ENCODE data around the gene CFAP70. TPM values are rescaled to one million over a fixed set of nuclear protein-coding genes. Genes with fewer than 3 reads are reported as not detected.

Gene CFAP70
- polyA plus RNA-seq, 1 donor: 5.3 TPM

DNA sequence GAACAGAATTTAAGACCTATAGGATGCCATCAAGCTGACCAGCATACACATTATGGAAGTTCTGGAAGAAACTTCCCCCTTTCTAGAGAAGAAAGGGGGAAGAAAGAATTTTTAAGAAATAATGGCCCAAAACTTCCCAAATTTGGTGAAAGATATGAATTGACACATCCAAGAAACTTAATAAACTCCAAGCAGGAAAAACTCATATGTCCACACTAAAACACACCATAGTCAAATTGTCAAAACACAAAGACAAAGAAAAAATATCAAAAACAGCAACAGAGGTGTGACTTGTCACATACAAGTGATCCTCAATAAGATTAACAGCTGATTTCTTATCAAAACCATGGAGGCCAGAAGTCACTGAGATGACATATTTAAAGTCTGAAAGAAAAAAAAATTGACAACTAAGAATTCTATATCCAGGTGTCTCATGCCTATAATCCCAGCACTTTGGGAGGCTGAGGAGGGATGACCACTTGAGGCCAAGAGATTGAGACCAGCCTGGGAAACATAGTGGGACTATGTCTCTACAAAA lies 52.4 kb downstream of the CFAP70 start:
- Histone ChIP-seq H3K4me1 (ENCODE audit: control insufficient read depth, insufficient read depth, low read length) (no peaks in the 10 kb centered on the region), H3K36me3 (ENCODE audit: control insufficient read depth, insufficient read depth, low read length) (no peaks in the 10 kb centered on the region), H3K9me3 (ENCODE audit: control insufficient read depth, low read depth, low read length) (peaks cover 3% of the 10 kb centered on the region), H3K4me3 (ENCODE audit: low read length) (no peak overlapping the region), H3K27me3 (ENCODE audit: control insufficient read depth, insufficient read depth, low read length) (no peaks in the 10 kb centered on the region), H3K27ac (ENCODE audit: low read length) (no peak overlapping the region)
- DNase-seq: no peak

DNA sequence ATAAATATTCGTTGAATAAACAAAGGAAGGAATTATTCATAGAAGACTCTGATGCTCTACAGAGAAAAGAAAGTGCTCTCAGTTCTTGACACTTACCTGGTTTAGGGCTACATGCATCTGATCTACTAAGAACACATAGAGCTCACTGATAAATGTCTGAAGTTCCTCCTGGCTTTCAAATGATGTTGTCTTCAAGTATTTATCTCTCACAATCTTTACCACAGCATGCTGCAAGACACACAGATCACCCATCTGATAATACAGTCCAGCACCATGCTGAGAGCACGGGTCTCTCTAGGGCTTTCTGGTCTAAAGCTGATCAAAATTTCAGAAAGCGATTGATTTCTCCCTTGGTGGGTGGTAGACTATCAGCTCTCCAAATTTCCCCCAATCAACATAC lies 61.7 kb downstream of the CFAP70 start:
- no peaks in the 10 kb centered on the region for H3K9me3 ChIP-seq (ENCODE audit: control insufficient read depth, low read depth, low read length)
- no peak overlapping the region for H3K4me3 ChIP-seq (ENCODE audit: low read length)
- no peak overlapping the region for H3K27ac ChIP-seq (ENCODE audit: low read length)
- peaks cover 4% of the 10 kb centered on the region for H3K4me1 ChIP-seq (ENCODE audit: control insufficient read depth, insufficient read depth, low read length)
- no peaks in the 10 kb centered on the region for H3K27me3 ChIP-seq (ENCODE audit: control insufficient read depth, insufficient read depth, low read length)
- DNase-seq: no peak
- H3K36me3 ChIP-seq (ENCODE audit: control insufficient read depth, insufficient read depth, low read length): no peaks in the 10 kb centered on the region
- WGBS (ENCODE audit: insufficient coverage, low lambda C conversion rate): no CpG with 5 or more reads among the region's 3 CpGs

DNA sequence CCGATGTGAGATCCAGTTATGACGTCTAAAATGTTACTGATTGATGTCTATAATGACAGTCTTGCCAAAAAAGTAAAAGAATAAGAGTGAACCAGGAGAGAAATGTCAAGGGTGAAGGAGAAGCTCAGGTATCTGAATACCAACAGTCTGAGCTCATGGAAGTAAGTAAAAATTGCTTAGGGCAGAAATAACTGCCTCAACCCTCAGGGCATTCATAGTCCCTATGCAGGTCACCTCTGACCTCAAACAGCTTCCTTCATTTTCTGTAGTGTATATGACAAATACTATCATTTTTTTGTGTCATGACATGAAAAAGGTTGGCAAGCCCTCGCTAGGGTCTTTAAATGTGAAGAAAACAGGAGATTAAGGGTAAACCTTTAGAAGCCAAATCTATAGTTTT lies 65.2 kb downstream of the CFAP70 start:
- WGBS (ENCODE audit: insufficient coverage, low lambda C conversion rate): 73% methylated on average over 3 of the region's 3 CpGs
- no peaks in the 10 kb centered on the region for H3K27me3 ChIP-seq (ENCODE audit: control insufficient read depth, insufficient read depth, low read length)
- no peaks in the 10 kb centered on the region for H3K9me3 ChIP-seq (ENCODE audit: control insufficient read depth, low read depth, low read length)
- H3K4me3 ChIP-seq (ENCODE audit: low read length): no peak overlapping the region
- H3K4me1 ChIP-seq (ENCODE audit: control insufficient read depth, insufficient read depth, low read length): peaks cover 4% of the 10 kb centered on the region
- H3K36me3 ChIP-seq (ENCODE audit: control insufficient read depth, insufficient read depth, low read length): no peaks in the 10 kb centered on the region
- DNase-seq: no peak
- H3K27ac ChIP-seq (ENCODE audit: low read length): no peak overlapping the region

DNA sequence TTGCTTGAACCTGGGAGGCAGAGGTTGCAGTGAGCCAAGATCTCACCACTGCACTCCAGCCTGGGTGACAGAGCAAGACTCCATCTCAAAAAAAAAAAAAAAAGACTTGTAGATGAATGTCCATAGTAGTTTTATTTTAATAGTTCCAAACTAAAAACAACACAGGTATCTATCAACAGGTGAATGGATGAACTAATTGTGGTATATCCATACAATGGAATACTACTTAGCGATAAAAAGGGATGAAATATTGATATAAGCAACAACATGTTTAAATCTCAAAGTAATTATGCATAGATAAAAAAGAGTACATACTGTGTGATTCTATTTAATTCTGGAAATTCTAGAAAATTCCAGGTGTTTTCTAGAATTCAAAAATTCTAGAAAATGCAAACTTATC lies 68.7 kb downstream of the CFAP70 start:
- H3K27me3 ChIP-seq (ENCODE audit: control insufficient read depth, insufficient read depth, low read length): no peaks in the 10 kb centered on the region
- no peak for DNase-seq
- H3K27ac ChIP-seq (ENCODE audit: low read length): no peak overlapping the region
- H3K36me3 ChIP-seq (ENCODE audit: control insufficient read depth, insufficient read depth, low read length): no peaks in the 10 kb centered on the region
- no peak overlapping the region for H3K4me3 ChIP-seq (ENCODE audit: low read length)
- no peaks in the 10 kb centered on the region for H3K9me3 ChIP-seq (ENCODE audit: control insufficient read depth, low read depth, low read length)
- no CpG with 5 or more reads among the region's 1 CpG for WGBS (ENCODE audit: insufficient coverage, low lambda C conversion rate)
- no peaks in the 10 kb centered on the region for H3K4me1 ChIP-seq (ENCODE audit: control insufficient read depth, insufficient read depth, low read length)

DNA sequence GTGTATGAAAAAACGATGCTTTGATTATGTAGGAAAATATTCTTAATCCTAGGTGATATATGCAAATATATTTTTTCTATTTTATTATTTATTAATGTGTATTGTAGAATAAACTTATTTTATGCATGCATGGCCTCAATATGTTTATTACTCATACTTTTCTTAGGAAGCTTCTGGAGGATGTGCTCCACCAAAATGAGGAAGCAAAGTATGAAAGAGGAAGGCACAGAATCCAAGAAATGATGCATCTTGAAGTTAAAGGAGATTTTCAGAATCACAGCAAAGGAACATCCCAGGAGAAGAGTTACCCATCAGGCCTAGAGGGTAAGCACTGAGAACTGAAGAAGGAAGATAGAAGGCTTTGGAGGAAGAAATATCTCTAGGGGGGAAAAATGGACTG lies 71.2 kb downstream of the CFAP70 start:
- H3K4me3 ChIP-seq (ENCODE audit: low read length): no peak overlapping the region
- H3K36me3 ChIP-seq (ENCODE audit: control insufficient read depth, insufficient read depth, low read length): no peaks in the 10 kb centered on the region
- 100% methylated on average over 1 of the region's 1 CpG for WGBS (ENCODE audit: insufficient coverage, low lambda C conversion rate)
- H3K4me1 ChIP-seq (ENCODE audit: control insufficient read depth, insufficient read depth, low read length): no peaks in the 10 kb centered on the region
- no peak overlapping the region for H3K27ac ChIP-seq (ENCODE audit: low read length)
- no peaks in the 10 kb centered on the region for H3K27me3 ChIP-seq (ENCODE audit: control insufficient read depth, insufficient read depth, low read length)
- H3K9me3 ChIP-seq (ENCODE audit: control insufficient read depth, low read depth, low read length): no peaks in the 10 kb centered on the region
- DNase-seq: no peak

DNA sequence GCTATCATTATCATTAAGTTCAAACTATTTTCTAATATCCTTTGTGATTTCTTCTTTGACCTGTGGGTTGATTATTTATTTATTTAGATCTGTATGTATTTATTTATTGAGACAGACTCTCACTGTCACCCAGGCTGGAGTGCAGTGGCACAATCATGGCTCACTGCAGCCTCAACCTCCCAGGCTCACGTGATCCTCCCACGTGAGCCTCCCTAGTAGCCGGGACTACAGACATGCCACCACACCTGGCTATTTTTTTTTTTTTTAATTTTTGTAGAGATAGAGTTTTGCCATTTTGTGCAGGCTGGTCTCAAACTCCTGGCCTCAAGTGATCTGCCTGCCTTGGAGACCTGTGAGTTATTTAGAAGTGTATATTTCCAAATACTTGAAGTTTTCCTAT lies 77.6 kb downstream of the CFAP70 start:
- no peaks in the 10 kb centered on the region for H3K36me3 ChIP-seq (ENCODE audit: control insufficient read depth, insufficient read depth, low read length)
- H3K4me1 ChIP-seq (ENCODE audit: control insufficient read depth, insufficient read depth, low read length): no peaks in the 10 kb centered on the region
- WGBS (ENCODE audit: insufficient coverage, low lambda C conversion rate): no CpG with 5 or more reads among the region's 3 CpGs
- DNase-seq: no peak
- no peaks in the 10 kb centered on the region for H3K9me3 ChIP-seq (ENCODE audit: control insufficient read depth, low read depth, low read length)
- H3K27ac ChIP-seq (ENCODE audit: low read length): no peak overlapping the region
- H3K4me3 ChIP-seq (ENCODE audit: low read length): no peak overlapping the region
- H3K27me3 ChIP-seq (ENCODE audit: control insufficient read depth, insufficient read depth, low read length): no peaks in the 10 kb centered on the region

DNA sequence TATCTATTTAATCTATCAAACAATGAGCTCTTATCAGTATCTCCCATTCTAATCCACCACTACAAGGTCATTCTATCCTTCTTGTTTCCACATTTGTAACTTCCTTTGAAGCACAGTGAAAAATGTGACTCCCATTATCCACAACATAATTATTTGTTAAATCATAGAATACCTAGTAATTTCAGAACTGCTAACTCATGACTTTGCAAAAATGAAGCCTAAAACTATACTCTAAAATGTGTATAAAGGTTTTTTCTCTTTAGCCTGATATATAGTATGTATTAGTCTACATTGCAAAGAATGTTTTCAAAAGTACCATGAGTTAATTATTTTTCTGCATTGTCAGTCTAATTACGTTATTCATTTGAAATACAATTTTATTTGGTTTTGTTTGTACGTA lies 94.2 kb downstream of the CFAP70 start:
- no peak for DNase-seq
- Histone ChIP-seq H3K4me1 (ENCODE audit: control insufficient read depth, insufficient read depth, low read length) (no peaks in the 10 kb centered on the region), H3K9me3 (ENCODE audit: control insufficient read depth, low read depth, low read length) (no peaks in the 10 kb centered on the region), H3K4me3 (ENCODE audit: low read length) (no peak overlapping the region), H3K27me3 (ENCODE audit: control insufficient read depth, insufficient read depth, low read length) (no peaks in the 10 kb centered on the region), H3K36me3 (ENCODE audit: control insufficient read depth, insufficient read depth, low read length) (no peaks in the 10 kb centered on the region), H3K27ac (ENCODE audit: low read length) (no peak overlapping the region)
- 100% methylated on average over 2 of the region's 2 CpGs for WGBS (ENCODE audit: insufficient coverage, low lambda C conversion rate)

DNA sequence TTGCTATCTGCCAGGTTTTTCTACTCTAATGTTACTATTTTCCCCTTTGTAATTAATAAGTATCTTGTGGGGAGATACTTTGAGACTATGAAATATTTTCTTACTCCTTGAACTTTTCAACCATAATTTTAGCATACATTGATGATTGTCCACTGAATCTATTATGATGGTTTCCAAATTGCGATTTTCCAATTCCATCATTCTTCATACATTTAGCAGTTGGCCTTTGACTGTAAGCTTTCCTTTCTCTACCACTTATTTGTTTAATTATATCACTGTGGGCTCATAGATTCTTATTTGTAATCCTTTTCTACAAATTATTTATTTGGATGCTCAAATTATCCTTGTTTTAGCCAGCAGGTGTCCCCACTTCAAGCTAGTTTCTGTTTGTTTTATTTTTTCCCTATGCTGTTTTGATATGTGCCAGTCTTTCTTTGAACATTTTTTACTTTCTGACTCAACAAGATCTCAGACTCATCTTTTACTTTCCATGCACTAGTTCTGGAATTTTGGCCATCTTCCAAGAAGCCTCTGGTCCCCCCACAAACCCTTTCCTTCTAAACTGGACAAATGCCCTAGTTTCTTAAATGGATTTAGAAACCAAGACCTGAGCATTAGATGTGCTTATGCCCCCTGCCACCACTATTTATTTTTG lies 94.8 kb downstream of the CFAP70 start:
- Histone ChIP-seq H3K36me3 (ENCODE audit: control insufficient read depth, insufficient read depth, low read length) (no peaks in the 10 kb centered on the region), H3K4me1 (ENCODE audit: control insufficient read depth, insufficient read depth, low read length) (no peaks in the 10 kb centered on the region), H3K27me3 (ENCODE audit: control insufficient read depth, insufficient read depth, low read length) (no peaks in the 10 kb centered on the region), H3K27ac (ENCODE audit: low read length) (no peak overlapping the region), H3K4me3 (ENCODE audit: low read length) (no peak overlapping the region), H3K9me3 (ENCODE audit: control insufficient read depth, low read depth, low read length) (peaks cover 3% of the 10 kb centered on the region)
- WGBS (ENCODE audit: insufficient coverage, low lambda C conversion rate): no CpG with 5 or more reads among the region's 1 CpG
- no peak for DNase-seq

DNA sequence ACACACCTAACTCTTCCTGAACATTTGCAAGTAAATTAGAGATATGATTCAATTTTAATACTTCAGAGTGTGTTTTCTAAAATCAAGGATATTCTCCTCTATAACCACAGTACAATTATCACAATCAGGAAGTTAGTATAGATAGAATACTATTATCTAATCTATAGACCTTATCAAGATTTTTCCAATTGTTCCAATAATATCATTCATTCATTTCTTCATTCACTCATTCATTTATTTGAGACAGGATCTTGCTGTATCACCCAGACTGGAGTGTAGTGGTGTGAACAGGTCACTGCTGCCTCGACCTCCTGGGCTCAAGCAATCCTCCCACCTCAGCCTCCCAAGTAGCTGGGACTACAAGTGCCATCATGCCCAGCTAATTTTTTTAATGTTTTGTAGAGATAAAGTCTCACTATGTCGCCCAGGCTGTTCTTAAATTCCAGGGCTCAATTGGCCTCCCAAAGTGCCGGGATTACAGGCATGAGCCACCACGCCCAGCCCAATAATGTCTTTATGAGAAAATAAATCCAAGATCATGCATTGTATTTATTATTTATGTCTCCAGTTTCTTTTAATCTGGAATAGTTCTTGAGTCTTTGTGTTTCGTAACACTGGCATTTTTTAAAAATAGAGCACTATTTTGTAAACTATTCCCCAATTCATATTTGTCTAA lies 95.6 kb downstream of the CFAP70 start:
- Histone ChIP-seq H3K27me3 (ENCODE audit: control insufficient read depth, insufficient read depth, low read length) (no peaks in the 10 kb centered on the region), H3K36me3 (ENCODE audit: control insufficient read depth, insufficient read depth, low read length) (no peaks in the 10 kb centered on the region), H3K4me3 (ENCODE audit: low read length) (no peak overlapping the region), H3K27ac (ENCODE audit: low read length) (no peak overlapping the region), H3K4me1 (ENCODE audit: control insufficient read depth, insufficient read depth, low read length) (no peaks in the 10 kb centered on the region), H3K9me3 (ENCODE audit: control insufficient read depth, low read depth, low read length) (peaks cover 3% of the 10 kb centered on the region)
- 44% methylated on average over 2 of the region's 5 CpGs for WGBS (ENCODE audit: insufficient coverage, low lambda C conversion rate)
- DNase-seq: no peak

DNA sequence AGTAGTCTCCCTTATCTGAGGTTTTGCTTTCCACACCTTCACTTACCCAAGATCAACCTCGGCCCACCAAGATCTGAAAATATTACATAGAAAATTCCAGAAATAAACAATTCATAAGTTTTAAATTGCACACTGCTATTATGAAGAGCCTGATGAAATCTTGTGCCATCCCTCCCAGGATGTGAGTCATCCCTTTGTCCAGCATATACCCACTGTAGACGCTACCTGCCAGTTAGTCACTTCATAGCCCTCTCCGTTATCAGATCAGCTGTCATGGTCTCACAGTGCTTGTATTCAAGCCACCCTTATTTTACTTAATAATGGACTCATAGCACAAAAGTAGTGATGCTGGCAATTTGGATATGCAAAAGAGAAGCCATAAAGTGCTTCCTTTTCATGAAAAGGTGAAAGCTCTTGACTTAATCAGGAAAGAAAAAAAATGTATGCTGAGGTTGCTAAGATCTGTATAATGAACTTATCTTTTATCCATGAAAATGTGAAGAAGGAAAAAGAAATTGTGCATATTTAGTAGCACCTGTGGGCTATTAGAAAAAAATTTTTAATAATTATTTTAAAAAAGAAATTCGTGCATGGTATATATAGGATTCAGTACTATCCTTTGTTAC lies 96.4 kb downstream of the CFAP70 start:
- Histone ChIP-seq H3K27me3 (ENCODE audit: control insufficient read depth, insufficient read depth, low read length) (no peaks in the 10 kb centered on the region), H3K4me1 (ENCODE audit: control insufficient read depth, insufficient read depth, low read length) (no peaks in the 10 kb centered on the region), H3K4me3 (ENCODE audit: low read length) (no peak overlapping the region), H3K27ac (ENCODE audit: low read length) (no peak overlapping the region), H3K36me3 (ENCODE audit: control insufficient read depth, insufficient read depth, low read length) (no peaks in the 10 kb centered on the region), H3K9me3 (ENCODE audit: control insufficient read depth, low read depth, low read length) (peaks cover 3% of the 10 kb centered on the region)
- no peak for DNase-seq
- 71% methylated on average over 1 of the region's 4 CpGs for WGBS (ENCODE audit: insufficient coverage, low lambda C conversion rate)

Data from large intestine (tissue), 3 donors.